Measurements from ENCODE around the gene RTN3.

GRCh38 chr11:63800921-63801320 lies 119.6 kb downstream of the RTN3 start:
- TF ChIP-seq CTCF (IDR thresholded peaks at IDR 0.05; ENCODE audit: poor library complexity, severe bottlenecking) (no peak), SMC3 (conservative IDR thresholded peaks at IDR 0.05; ENCODE audit: poor library complexity) (no peak)

Data from neural cell (in vitro differentiated cells).